Kidney epithelial cell (primary cell): ENCODE data around the gene RAB1B. TPM values are rescaled to one million over a fixed set of nuclear protein-coding genes. Genes with fewer than 3 reads are reported as not detected.
"Not testable (repeated sequence)": the region's sequence is repeated elsewhere in the genome, so short reads cannot be mapped to it uniquely, and the experiment has no call there.

ENCODE experiments used
- DNase-seq: peaks from one replicate; pipeline ENCODE4 v3.0.0-alpha.2; 2010; ENCODE audit warnings: low read depth
- H3K27me3 ChIP-seq: 2 replicates; pipeline ENCODE4 v1.6.0; 2011; ENCODE audit warnings: low read length; ENCODE audit not compliant: control insufficient read depth, insufficient read depth
- H3K36me3 ChIP-seq: 2 replicates; pipeline ENCODE4 v1.5.1; 2011; ENCODE audit warnings: low read length; ENCODE audit not compliant: control insufficient read depth, insufficient read depth
- H3K4me3 ChIP-seq: 2 replicates; pipeline ENCODE4 v1.5.1; 2011; ENCODE audit warnings: low read depth, mild to moderate bottlenecking, control low read depth, low read length
- total RNA-seq: library from RNA; depleted of rRNA; stranded (reverse); fragments of >200 nt; gene quantifications from 2 replicates; pipeline ENCODE4 v1.2.3, GENCODE V29; 2015
- TF ChIP-seq, protein P1 (sequence below): IDR thresholded peaks from 2 replicates; pipeline ENCODE4 v1.5.1; 2011; ENCODE audit warnings: mild to moderate bottlenecking, moderate library complexity, low read length, control low read depth, inconsistent platforms; ENCODE audit not compliant: insufficient read depth, poor library complexity, severe bottlenecking

Gene RAB1B
- total RNA-seq, 1 donor from 2014 or later = 108 TPM

- DNase-seq = no peak
- peaks cover 2% of the 10 kb centered on the region for H3K27me3 ChIP-seq
- TF ChIP-seq, protein P1, sequence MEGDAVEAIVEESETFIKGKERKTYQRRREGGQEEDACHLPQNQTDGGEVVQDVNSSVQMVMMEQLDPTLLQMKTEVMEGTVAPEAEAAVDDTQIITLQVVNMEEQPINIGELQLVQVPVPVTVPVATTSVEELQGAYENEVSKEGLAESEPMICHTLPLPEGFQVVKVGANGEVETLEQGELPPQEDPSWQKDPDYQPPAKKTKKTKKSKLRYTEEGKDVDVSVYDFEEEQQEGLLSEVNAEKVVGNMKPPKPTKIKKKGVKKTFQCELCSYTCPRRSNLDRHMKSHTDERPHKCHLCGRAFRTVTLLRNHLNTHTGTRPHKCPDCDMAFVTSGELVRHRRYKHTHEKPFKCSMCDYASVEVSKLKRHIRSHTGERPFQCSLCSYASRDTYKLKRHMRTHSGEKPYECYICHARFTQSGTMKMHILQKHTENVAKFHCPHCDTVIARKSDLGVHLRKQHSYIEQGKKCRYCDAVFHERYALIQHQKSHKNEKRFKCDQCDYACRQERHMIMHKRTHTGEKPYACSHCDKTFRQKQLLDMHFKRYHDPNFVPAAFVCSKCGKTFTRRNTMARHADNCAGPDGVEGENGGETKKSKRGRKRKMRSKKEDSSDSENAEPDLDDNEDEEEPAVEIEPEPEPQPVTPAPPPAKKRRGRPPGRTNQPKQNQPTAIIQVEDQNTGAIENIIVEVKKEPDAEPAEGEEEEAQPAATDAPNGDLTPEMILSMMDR = no peak
- no peaks in the 10 kb centered on the region for H3K36me3 ChIP-seq
- H3K4me3 ChIP-seq = no peak overlapping the region
Measured at GRCh38 chr11:66318600-66318970, 50.1 kb downstream of the RAB1B start.

- H3K27me3 ChIP-seq, H3K36me3 ChIP-seq, DNase-seq, H3K4me3 ChIP-seq: not testable (repeated sequence)
Measured at GRCh38 chr11:66320289-66320688, 51.9 kb downstream of the RAB1B start.

DNA sequence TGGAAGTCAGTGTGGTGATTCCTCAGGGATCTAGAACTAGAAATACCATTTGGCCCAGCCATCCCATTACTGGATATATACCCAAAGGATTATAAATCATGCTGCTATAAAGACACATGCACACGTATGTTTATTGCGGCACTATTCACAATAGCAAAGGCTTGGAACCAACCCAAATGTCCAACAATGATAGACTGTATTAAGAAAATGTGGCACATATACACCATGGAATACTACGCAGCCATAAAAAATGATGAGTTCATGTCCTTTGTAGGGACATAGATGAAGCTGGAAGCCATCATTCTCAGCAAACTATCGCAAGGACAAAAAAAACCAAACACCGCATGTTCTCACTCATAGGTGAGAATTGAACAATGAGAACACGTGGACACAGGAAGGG is 52.3 kb downstream of the RAB1B start:
- not testable (repeated sequence) for H3K36me3 ChIP-seq, H3K4me3 ChIP-seq, H3K27me3 ChIP-seq, DNase-seq

DNA sequence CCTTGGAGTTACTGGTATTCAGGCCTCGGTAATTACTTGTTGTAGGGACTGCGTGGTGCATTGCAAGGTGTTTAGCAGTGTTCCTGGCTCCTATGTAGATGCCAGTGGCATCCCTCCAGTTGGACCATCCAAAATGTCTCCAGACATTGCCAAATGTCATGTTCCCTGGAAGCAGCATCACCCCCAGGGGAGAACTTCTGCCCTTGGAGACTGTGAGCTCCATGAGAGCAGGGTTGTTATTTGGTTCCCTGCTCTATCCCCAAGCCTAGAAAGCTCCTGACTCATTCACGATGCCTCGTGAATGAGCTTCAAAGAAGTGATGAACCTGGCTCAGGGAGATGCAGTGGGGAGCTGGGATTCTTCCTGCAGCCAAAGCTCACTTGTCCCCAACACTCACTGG is 53.2 kb downstream of the RAB1B start:
- DNase-seq = no peak
- H3K4me3 ChIP-seq = no peak overlapping the region
- TF ChIP-seq, protein P1 = no peak
- no peaks in the 10 kb centered on the region for H3K27me3 ChIP-seq
- H3K36me3 ChIP-seq = no peaks in the 10 kb centered on the region

DNA sequence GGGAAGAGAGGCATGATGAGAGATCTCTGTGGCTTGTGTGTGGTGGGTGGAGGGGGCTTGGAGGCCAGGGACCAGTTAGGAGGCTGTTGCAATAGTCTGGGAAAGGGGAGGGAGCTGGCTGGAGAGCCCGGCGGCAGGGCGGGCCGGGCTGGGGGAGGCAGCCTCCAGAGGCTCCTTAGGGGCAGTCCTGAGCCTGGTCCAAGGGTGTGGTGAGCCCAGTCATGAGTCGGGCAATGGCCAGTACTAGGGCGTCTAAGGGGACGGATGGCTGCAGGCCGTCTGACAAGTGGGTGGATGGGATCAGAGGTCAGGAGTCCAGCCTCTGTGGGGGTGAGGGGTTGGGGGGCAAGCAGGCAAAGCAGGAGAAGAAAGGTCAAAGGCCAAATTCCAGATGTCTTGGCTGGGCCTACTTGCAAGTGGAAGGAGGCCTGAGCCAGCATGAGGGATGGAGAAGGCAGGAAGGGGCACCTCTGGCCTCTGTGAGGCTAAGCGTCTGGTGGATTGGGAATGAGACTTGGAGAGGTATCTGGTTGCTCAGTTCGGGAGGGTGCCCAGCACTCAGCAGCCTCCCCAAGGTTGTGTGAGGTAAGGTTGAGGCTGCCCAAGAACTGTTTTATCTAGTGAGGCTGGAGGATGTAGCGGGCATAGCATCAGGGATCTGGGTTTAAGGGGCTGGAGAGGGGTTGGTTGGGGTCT is 54.4 kb downstream of the RAB1B start:
- DNase-seq = no peak
- TF ChIP-seq, protein P1 = no peak
- no peak overlapping the region for H3K4me3 ChIP-seq

GRCh38 chr11:66323684-66324083 is 55.2 kb downstream of the RAB1B start:
- no peaks in the 10 kb centered on the region for H3K27me3 ChIP-seq
- TF ChIP-seq, protein P1 = no peak
- no peaks in the 10 kb centered on the region for H3K36me3 ChIP-seq
- no peak overlapping the region for H3K4me3 ChIP-seq
- no peak for DNase-seq

More for the DNA sequence above, 54.4 kb downstream of the RAB1B start:
- Histone ChIP-seq H3K36me3 (no peaks in the 10 kb centered on the region), H3K27me3 (no peaks in the 10 kb centered on the region)

GRCh38 chr11:66324664-66325063 is 56.2 kb downstream of the RAB1B start:
- DNase-seq = no peak
- no peaks in the 10 kb centered on the region for H3K27me3 ChIP-seq
- no peak overlapping the region for H3K4me3 ChIP-seq
- H3K36me3 ChIP-seq = no peaks in the 10 kb centered on the region
- TF ChIP-seq, protein P1 = no peak
